ENCODE measurements around the gene SIK3.
"Not testable (repeated sequence)": the region's sequence is repeated elsewhere in the genome, so short reads cannot be mapped to it uniquely, and the experiment has no call there.

Gene SIK3

GRCh38 chr11:117143390-117143789, 45.2 kb upstream of the SIK3 start:
- peak overlapping the region; percentile 83 for H3K4me3 ChIP-seq (ENCODE audit: low read depth, low read length)
- no peak for DNase-seq

GRCh38 chr11:117137223-117138086, 39.2 kb upstream of the SIK3 start:
- not testable (repeated sequence) for H3K4me1 ChIP-seq; H3K36me3 ChIP-seq; DNase-seq; H3K9me3 ChIP-seq; H3K4me3 ChIP-seq (ENCODE audit: low read depth, low read length); H3K27me3 ChIP-seq

More at GRCh38 chr11:117143390-117143789, 45.2 kb upstream of the SIK3 start:
- Histone ChIP-seq H3K27me3 (no peaks in the 10 kb centered on the region), H3K4me1 (no peaks in the 10 kb centered on the region), H3K36me3 (peaks cover 32% of the 10 kb centered on the region), H3K9me3 (no peaks in the 10 kb centered on the region)
- TF ChIP-seq CTCF (IDR thresholded peaks at IDR 0.05; ENCODE audit: low read depth, low read length) = no peak

GRCh38 chr11:117134979-117135378, 36.8 kb upstream of the SIK3 start:
- not testable (repeated sequence) for H3K9me3 ChIP-seq; H3K4me3 ChIP-seq (ENCODE audit: low read depth, low read length); H3K4me1 ChIP-seq; H3K36me3 ChIP-seq; H3K27me3 ChIP-seq; DNase-seq

- H3K36me3 ChIP-seq = no peaks in the 10 kb centered on the region
- no peak for TF ChIP-seq CTCF (IDR thresholded peaks at IDR 0.05; ENCODE audit: low read depth, low read length)
- H3K4me1 ChIP-seq = no peaks in the 10 kb centered on the region
- no peaks in the 10 kb centered on the region for H3K27me3 ChIP-seq
- no peak overlapping the region for H3K4me3 ChIP-seq (ENCODE audit: low read depth, low read length)
- no peak for DNase-seq
- no peaks in the 10 kb centered on the region for H3K9me3 ChIP-seq
Measured at GRCh38 chr11:117134431-117134830, 36.2 kb upstream of the SIK3 start.

- no peak overlapping the region for H3K4me3 ChIP-seq (ENCODE audit: low read depth, low read length)
- no peak for TF ChIP-seq CTCF (IDR thresholded peaks at IDR 0.05; ENCODE audit: low read depth, low read length)
- H3K9me3 ChIP-seq = no peaks in the 10 kb centered on the region
- no peaks in the 10 kb centered on the region for H3K36me3 ChIP-seq
- DNase-seq = no peak
- no peaks in the 10 kb centered on the region for H3K27me3 ChIP-seq
- no peaks in the 10 kb centered on the region for H3K4me1 ChIP-seq
Measured at GRCh38 chr11:117130879-117131278, 32.7 kb upstream of the SIK3 start.

- H3K27me3 ChIP-seq; H3K4me3 ChIP-seq (ENCODE audit: low read depth, low read length); H3K9me3 ChIP-seq; H3K4me1 ChIP-seq; H3K36me3 ChIP-seq; DNase-seq: not testable (repeated sequence)
Measured at GRCh38 chr11:117130396-117130795, 32.2 kb upstream of the SIK3 start.

- DNase-seq = no peak
- no peak overlapping the region for H3K4me3 ChIP-seq (ENCODE audit: low read depth, low read length)
- no peaks in the 10 kb centered on the region for H3K4me1 ChIP-seq
- H3K27me3 ChIP-seq = 0 out of 2 replicates have a peak, but pooled peaks cover under 1% of the 10 kb centered on the region
- H3K9me3 ChIP-seq = no peaks in the 10 kb centered on the region
- no peaks in the 10 kb centered on the region for H3K36me3 ChIP-seq
- no peak for TF ChIP-seq CTCF (IDR thresholded peaks at IDR 0.05; ENCODE audit: low read depth, low read length)
Measured at GRCh38 chr11:117128289-117128688, 30.1 kb upstream of the SIK3 start.
